GM23248 (cell line): Measurements from ENCODE around the gene CD164. TPM values are rescaled to one million over a fixed set of nuclear protein-coding genes. Genes with fewer than 3 reads are reported as not detected.

ENCODE experiments used
- DNase-seq: peaks from one replicate; pipeline ENCODE4 v3.0.0-alpha.2; 2015
- H2AFZ ChIP-seq: fragments of 200-600 bp; sonication (generic); 2 replicates; pipeline ENCODE4 v1.6.1; 2016; ENCODE audit warnings: antibody characterized with exemption
- H3F3A ChIP-seq: fragments of 200-600 bp; sonication (generic); 2 replicates; pipeline ENCODE4 v1.6.1; 2016; ENCODE audit warnings: mild to moderate bottlenecking, antibody characterized with exemption, mixed run types; ENCODE audit not compliant: insufficient read depth
- H3K27ac ChIP-seq: fragments of 200-600 bp; sonication (generic); 2 replicates; pipeline ENCODE4 v1.5.1; 2016; ENCODE audit warnings: mild to moderate bottlenecking
- H3K27me3 ChIP-seq: fragments of 200-600 bp; sonication (generic); replicated peaks from 2 replicates; pipeline ENCODE4 v1.6.1; 2016; ENCODE audit warnings: mild to moderate bottlenecking; ENCODE audit not compliant: insufficient read depth
- H3K36me3 ChIP-seq: fragments of 200-600 bp; sonication (generic); 2 replicates; pipeline ENCODE4 v1.6.1; 2016; ENCODE audit warnings: low read depth, mild to moderate bottlenecking
- H3K4me1 ChIP-seq: fragments of 200-600 bp; sonication (generic); 2 replicates; pipeline ENCODE4 v1.6.1; 2016; ENCODE audit warnings: mild to moderate bottlenecking; ENCODE audit not compliant: insufficient read depth
- H3K4me2 ChIP-seq: fragments of 200-600 bp; sonication (generic); one replicate; pipeline ENCODE4 v1.6.1; 2016; ENCODE audit warnings: mild to moderate bottlenecking; ENCODE audit not compliant: unreplicated experiment
- H3K4me3 ChIP-seq: fragments of 200-600 bp; sonication (generic); 2 replicates; pipeline ENCODE4 v1.5.1; 2016; ENCODE audit warnings: mild to moderate bottlenecking
- H3K79me2 ChIP-seq: fragments of 200-600 bp; sonication (generic); 2 replicates; pipeline ENCODE4 v1.6.1; 2016; ENCODE audit warnings: mild to moderate bottlenecking; ENCODE audit not compliant: insufficient read depth
- H3K9ac ChIP-seq: fragments of 200-600 bp; sonication (generic); 2 replicates; pipeline ENCODE4 v1.6.1; 2016; ENCODE audit warnings: mild to moderate bottlenecking
- H3K9me2 ChIP-seq: fragments of 200-600 bp; sonication (generic); 2 replicates; pipeline ENCODE4 v1.6.1; 2016; ENCODE audit warnings: mixed run types, mild to moderate bottlenecking, moderate library complexity; ENCODE audit not compliant: insufficient read depth
- H3K9me3 ChIP-seq: fragments of 200-600 bp; sonication (generic); one replicate; pipeline ENCODE4 v1.6.1; 2017; ENCODE audit warnings: low read depth
- H4K20me1 ChIP-seq: fragments of 200-600 bp; sonication (generic); 2 replicates; pipeline ENCODE4 v1.6.0; 2016; ENCODE audit not compliant: insufficient read depth
- EZH2 ChIP-seq: fragments of 200-600 bp; sonication (generic); IDR thresholded peaks from 2 replicates; pipeline ENCODE4 v1.6.1; 2018; ENCODE audit warnings: antibody characterized with exemption, mild to moderate bottlenecking; ENCODE audit not compliant: insufficient read depth, poor library complexity, severe bottlenecking
- EZH2phosphoT487 ChIP-seq: fragments of 200-600 bp; sonication (generic); IDR thresholded peaks from 2 replicates; pipeline ENCODE4 v1.6.1; 2018; ENCODE audit warnings: antibody characterized with exemption, moderate library complexity, mild to moderate bottlenecking, low read depth; ENCODE audit not compliant: insufficient read depth
- WGBS, 2 experiments: methylation state at CpG; one replicate each; pipeline ENCODE4 v1.1.6; 2015 to 2017; ENCODE audit warnings: low lambda C conversion rate in 2 of 2, low coverage in 1 of 2; ENCODE audit errors: missing lambda C conversion rate in 2 of 2; 5-methylcytosine and 5-hydroxymethylcytosine counted together
- in situ Hi-C: fragments of 300-500 bp; cut with MboI; formaldehyde crosslinking; loops from 2 replicates; pipeline ENCODE4 v1.15.0; 2020
- polyA plus RNA-seq: library from polyadenylated mRNA; unstranded; fragments of >200 nt; fragmentation: Nextera tagmentation; extraction: Ambion mirVana; gene quantifications from 2 replicates; pipeline ENCODE4 v1.2.1, GENCODE V29; 2016
- total RNA-seq: library from RNA; depleted of rRNA; stranded (reverse); fragments of >200 nt; shearing (Covaris generic); gene quantifications from 2 replicates; pipeline ENCODE4 v1.2.3, GENCODE V29; 2014

The CD164 gene
- total and polyA plus RNA-seq, 2 experiments from 2014 or later, result 302 to 437 TPM

DNA sequence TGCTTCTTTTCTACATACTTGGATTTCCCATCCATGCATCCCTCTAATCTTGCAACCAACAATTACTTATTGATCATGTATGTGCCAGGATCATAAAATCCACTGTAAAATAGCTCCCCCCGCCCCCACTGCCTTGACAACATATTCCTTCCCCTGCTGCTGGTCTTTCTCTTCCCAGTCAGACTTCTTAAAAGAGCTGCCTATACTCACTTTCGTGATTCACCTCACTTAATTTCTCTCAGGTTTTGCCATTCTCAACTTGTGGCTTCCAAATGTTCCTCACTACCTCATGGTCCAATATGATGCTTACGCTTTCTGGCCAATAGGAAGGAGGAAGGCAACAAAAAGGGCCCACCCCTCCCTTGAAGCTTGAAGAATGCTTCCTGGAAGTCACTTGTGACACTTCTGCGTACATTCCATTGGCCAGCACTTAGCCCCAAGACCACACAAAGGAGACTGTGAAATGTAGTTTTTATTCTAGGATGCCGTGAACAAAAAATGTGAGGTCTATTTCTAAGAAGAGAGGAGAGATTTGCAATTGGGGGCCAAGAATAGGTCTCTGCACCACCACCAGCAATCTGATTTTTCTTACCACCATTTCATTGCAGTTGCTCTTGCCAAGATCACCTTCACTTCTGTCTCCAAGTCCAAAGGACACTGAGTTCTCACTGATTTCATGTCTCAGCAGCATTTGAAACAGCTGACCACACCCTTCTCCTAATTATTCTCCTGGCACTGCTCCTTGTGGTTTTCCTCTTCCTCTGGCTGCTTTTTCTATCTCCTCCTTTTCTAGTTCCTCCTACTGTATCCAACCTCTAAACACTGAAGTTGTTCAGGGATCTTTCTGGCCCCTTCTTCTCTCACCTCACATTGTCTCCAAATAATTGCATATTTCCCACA lies 30.8 kb downstream of the CD164 start:
- peaks cover 24% of the 10 kb centered on the region for H3K36me3 ChIP-seq
- no peaks in the 10 kb centered on the region for H3K79me2 ChIP-seq
- in situ Hi-C loops, result no loop called here
- H4K20me1 ChIP-seq, result no peaks in the 10 kb centered on the region
- H3K4me2 ChIP-seq, result peak overlapping the region; percentile 40
- no peaks in the 10 kb centered on the region for H3K27me3 ChIP-seq
- no peaks in the 10 kb centered on the region for H3K9me3 ChIP-seq
- no peak overlapping the region for H3K27ac ChIP-seq
- no peak overlapping the region for H3K9ac ChIP-seq
- H3K9me2 ChIP-seq, result no peaks in the 10 kb centered on the region
- TF ChIP-seq EZH2 (no peak), EZH2phosphoT487 (no peak)
- peaks cover 27% of the 10 kb centered on the region for H3K4me1 ChIP-seq
- peaks cover 23% of the 10 kb centered on the region for H3F3A ChIP-seq
- H2AFZ ChIP-seq, result no peak overlapping the region
- 76 to 84% methylated on average over 5 of the region's 5 CpGs for WGBS, 2 experiments
- peak; percentile 52 for DNase-seq
- H3K4me3 ChIP-seq, result no peak overlapping the region

DNA sequence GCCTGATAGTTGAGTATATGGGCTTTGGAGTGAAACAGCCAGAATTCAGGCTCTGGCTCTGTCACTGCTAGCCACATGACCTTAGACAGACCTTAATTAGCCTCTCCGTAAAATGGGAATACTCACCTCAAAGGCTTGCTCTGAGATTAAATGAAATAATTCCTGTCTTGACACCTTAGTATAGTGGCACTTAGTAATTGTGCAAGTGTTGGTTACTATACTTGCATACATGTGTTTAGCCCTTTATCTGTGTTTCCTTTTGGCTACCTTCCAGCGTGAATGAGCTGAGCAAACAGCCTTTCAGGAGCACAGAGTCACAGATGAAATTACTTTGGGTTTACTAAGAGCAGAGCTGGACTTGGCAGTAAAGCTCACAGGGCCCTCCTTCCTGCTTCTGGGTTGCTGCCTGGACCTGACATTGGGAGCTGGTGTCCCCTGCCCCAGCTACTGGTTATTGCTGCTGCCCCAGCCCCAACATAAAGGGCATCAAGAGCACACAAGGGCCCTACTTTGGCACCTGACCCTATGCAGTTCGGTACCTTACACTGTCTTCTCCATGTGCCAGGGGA lies 32.8 kb downstream of the CD164 start:
- no peaks in the 10 kb centered on the region for H3K27me3 ChIP-seq
- no peak overlapping the region for H3K4me3 ChIP-seq
- peaks cover 24% of the 10 kb centered on the region for H3K4me1 ChIP-seq
- 40 to 47% methylated on average over 3 of the region's 3 CpGs for WGBS, 2 experiments
- peaks cover 8% of the 10 kb centered on the region for H3K36me3 ChIP-seq
- H3K79me2 ChIP-seq, result no peaks in the 10 kb centered on the region
- peaks cover 12% of the 10 kb centered on the region for H3F3A ChIP-seq
- TF ChIP-seq EZH2phosphoT487, result no peak
- no peak for TF ChIP-seq EZH2
- H4K20me1 ChIP-seq, result no peaks in the 10 kb centered on the region
- in situ Hi-C loops, result no loop called here
- no peak overlapping the region for H2AFZ ChIP-seq
- no peaks in the 10 kb centered on the region for H3K9me2 ChIP-seq
- H3K9me3 ChIP-seq, result no peaks in the 10 kb centered on the region
- no peak overlapping the region for H3K9ac ChIP-seq
- H3K4me2 ChIP-seq, result no peak overlapping the region
- H3K27ac ChIP-seq, result no peak overlapping the region
- peak; percentile 86 for DNase-seq

DNA sequence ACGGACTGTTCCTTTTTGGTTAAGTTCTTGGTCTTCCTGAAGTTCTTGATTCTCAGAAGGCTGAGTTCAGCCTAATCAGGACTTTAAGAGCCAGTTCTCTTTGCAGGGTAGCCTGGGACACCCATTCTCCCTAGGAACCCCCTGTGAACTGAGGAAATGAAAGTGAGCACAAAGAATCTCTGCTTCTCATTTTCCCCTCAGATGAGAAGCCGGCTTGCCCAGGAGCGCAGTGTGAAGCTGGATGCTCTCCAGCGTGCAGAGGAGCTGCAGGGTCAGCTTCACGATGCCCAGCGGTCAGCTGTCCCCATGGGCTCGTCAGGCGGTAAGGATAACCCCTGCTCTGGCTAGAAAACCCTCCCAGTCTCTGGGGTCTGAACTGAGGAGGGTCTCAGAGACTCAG lies 34.0 kb downstream of the CD164 start:
- no peak overlapping the region for H3K9ac ChIP-seq
- H3K4me3 ChIP-seq, result no peak overlapping the region
- H3K9me2 ChIP-seq, result no peaks in the 10 kb centered on the region
- no peak overlapping the region for H3K27ac ChIP-seq
- no peaks in the 10 kb centered on the region for H3K9me3 ChIP-seq
- no peaks in the 10 kb centered on the region for H3K79me2 ChIP-seq
- WGBS, 2 experiments, result 97 to 99% methylated on average over 8 of the region's 8 CpGs
- TF ChIP-seq EZH2 (no peak), EZH2phosphoT487 (no peak)
- in situ Hi-C loops, result no loop called here
- no peak overlapping the region for H2AFZ ChIP-seq
- H3K4me2 ChIP-seq, result no peak overlapping the region
- H4K20me1 ChIP-seq, result no peaks in the 10 kb centered on the region
- H3K27me3 ChIP-seq, result no peaks in the 10 kb centered on the region
- no peak for DNase-seq
- H3F3A ChIP-seq, result peaks cover 11% of the 10 kb centered on the region
- no peaks in the 10 kb centered on the region for H3K36me3 ChIP-seq
- H3K4me1 ChIP-seq, result peaks cover 22% of the 10 kb centered on the region

DNA sequence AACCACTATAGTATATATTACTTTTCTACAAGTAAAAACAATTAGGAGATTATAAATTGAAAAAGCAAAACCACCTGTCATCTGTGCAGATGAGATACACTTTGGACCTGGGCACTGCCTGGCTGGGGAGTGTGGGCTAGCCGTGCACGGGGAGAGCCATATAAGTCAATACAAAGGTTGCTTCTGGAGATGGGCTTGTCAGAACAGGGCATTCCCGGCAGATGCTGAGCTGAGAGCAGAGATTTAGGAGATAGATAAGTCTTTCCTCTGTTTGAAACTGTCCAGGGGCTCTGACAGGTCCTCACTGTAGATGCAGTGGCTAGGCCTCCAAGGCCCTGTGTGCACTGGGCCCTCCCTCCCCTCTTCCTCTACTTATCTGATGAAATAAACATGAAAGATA lies 34.5 kb downstream of the CD164 start:
- Histone ChIP-seq H3K79me2 (no peaks in the 10 kb centered on the region), H2AFZ (no peak overlapping the region), H3K27me3 (no peaks in the 10 kb centered on the region), H3K9me2 (no peaks in the 10 kb centered on the region), H3K4me3 (no peak overlapping the region), H3K27ac (no peak overlapping the region), H3K9ac (no peak overlapping the region), H3K36me3 (no peaks in the 10 kb centered on the region), H3K4me1 (peaks cover 22% of the 10 kb centered on the region), H4K20me1 (no peaks in the 10 kb centered on the region), H3K4me2 (no peak overlapping the region), H3K9me3 (no peaks in the 10 kb centered on the region), H3F3A (peaks cover 10% of the 10 kb centered on the region)
- no peak for DNase-seq
- 63 to 69% methylated on average over 3 of the region's 3 CpGs for WGBS, 2 experiments
- no peak for TF ChIP-seq EZH2
- no peak for TF ChIP-seq EZH2phosphoT487
- in situ Hi-C loops, result no loop called here
